Gastrocnemius medialis (tissue), 4 donors: ENCODE data around the gene AFF3.

Experiments used
- CTCF ChIP-seq, 5 experiments: fragments of 450-650 bp in 3 of 5; fragments of 200-600 bp in 2 of 5; sonication (generic) in 2 of 5; IDR thresholded peaks in 4 of 5; conservative IDR thresholded peaks in 1 of 5; 1 replicate in 4 of 5; 2 replicates in 1 of 5; pipeline ENCODE4 v1.5.1; 2016 to 2019; ENCODE audit warnings: antibody characterized with exemption in 5 of 5, mild to moderate bottlenecking in 3 of 5, moderate library complexity in 3 of 5
- POLR2A ChIP-seq, 2 donors: fragments of 450-650 bp; IDR thresholded peaks; one replicate each; pipeline ENCODE4 v1.6.1; 2017; ENCODE audit warnings: antibody characterized with exemption in 2 of 2, mild to moderate bottlenecking in 2 of 2, moderate library complexity in 2 of 2

- TF ChIP-seq CTCF (IDR thresholded peaks at IDR 0.05 in 4 of 5, conservative IDR thresholded peaks at IDR 0.05 in 1 of 5) (no peak), POLR2A (IDR thresholded peaks at IDR 0.05) (no peak)
Measured at GRCh38 chr2:100004348-100004884, 138.0 kb downstream of the AFF3 start.
